OCI-M2 (cell line): ENCODE results near the gene PTDSS2.
"Not testable (repeated sequence)": the region's sequence is repeated elsewhere in the genome, so short reads cannot be mapped to it uniquely, and the experiment has no call there.

ENCODE experiments used
- DNase-seq: peaks from one replicate; lab custom pipeline; 2025; ENCODE audit not compliant: unreplicated experiment; lab: John Stamatoyannopoulos, UW

Gene PTDSS2

DNA sequence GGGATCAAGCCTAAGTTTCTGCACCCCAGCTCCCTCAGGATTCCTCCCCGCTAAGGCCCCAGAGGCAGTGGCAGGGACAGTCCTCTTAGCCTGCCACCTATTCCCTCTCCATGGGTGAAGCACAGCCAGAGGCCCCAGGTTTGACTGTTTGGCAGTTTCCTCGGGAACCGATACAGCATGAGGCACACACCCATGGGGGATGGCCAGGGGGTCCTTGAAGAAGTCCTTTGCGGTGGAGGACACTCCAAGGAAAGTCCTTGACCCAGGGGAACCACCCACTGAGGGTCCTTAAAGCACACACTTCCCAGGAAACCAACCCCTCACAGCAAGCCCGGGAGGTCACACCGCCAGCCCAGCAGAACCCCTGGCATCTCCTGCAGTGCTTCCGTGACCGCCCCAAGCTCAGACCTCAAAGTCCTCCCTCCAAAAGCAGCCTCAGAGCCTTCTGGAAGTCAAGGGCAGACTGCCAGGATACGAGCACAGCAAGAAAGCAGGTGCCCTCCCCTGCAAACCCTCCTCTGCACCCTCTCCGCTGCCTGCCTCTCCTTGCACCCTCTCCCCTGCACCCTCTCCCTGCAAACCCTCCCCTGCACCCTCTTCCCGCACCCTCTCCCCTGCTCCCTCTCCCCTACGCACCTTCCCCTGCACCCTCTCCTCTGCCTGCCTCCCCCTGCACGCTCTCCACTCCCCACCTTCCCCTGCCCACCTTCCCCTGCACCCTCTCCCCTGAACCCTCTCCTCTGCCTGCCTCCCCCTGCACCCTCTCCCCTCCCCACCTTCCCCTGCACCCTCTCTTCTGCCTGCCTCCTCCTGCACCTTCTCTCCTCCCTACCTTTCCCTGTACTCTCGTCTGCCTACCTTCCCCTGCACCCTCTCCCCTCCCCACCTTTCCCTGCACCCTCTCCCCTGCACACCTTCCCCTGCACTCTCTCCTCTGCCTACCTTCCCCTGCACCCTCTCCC, 36.7 kb upstream of the PTDSS2 start:
- no peak for DNase-seq

DNA sequence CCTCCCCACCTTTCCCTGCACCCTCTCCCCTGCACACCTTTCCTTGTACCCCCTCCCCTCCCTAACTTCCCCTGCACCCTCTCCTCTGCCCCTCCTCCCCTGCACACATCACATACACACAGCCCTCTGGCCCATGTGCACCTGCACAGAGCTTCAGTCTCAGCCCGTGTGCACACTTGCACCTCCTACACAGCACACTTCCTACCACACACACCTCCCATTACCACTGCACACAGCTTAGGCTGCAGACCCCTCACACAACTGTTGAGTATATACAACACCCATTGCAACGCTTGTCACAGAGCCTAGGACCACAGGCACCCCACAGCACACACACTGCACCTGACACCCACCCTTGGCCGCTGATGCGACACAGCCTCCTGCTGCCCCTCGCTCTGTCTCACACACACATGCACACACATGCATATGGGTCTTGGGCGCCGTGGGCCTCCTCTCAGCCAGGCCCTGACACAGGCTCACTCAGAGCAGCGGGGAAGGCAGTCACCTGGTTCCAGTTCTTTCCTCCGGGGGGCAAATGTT, 35.7 kb upstream of the PTDSS2 start:
- no peak for DNase-seq

DNA sequence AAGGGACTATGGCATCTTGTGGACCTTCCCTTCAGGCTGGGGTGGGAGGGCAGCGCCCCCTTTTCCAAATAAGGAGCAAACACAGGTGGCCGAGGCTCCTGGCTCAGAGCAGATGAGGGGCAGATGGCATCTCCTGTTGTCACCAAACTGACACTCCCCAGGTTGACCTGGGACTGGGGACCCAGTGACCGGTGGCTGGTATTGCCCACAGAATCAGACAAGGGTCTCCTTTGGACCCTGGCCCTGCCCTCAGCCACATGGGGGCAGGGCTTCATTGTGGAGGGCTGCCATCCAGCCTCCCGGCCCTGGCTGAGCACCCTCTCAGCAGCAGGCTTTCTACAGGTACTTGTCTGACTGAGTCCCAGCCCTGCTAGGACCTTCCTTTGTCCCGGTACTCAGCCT, 34.4 kb upstream of the PTDSS2 start:
- DNase-seq: no peak

DNA sequence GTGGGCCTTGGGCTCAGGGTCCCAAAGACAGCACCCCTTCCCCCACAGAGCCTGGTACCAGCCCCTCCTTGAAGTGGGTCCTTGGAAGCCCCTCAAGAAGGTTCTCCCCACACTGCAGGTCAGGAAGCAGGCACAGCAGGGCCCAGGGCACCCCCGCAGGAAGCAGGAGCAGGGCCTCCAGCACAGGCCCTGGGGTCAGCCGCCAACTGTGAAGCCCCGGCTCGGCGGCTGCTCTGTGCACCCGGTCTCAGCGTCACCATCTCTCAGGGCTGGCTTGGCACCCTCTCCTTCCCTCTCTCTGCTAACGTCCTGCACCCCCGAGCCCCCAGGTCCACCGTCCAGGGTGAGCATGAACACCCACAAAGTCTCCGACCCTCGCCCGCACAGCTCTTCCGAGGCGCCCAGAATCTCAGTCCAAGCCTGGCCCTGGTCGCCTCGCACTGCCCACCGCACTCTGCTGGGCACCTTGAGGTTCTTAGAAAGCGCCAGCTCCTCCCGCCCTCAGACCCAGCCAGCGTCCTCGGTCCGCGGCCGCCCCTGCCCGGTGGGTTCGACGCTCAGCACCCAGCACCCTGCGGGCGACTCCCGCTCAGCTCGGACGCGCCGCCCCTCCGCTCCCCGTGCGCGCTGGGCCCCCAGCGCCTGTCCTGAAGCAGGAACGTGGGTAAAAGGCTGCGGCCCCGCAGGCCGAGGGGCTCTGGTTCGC, 33.9 kb upstream of the PTDSS2 start:
- no peak for DNase-seq

DNA sequence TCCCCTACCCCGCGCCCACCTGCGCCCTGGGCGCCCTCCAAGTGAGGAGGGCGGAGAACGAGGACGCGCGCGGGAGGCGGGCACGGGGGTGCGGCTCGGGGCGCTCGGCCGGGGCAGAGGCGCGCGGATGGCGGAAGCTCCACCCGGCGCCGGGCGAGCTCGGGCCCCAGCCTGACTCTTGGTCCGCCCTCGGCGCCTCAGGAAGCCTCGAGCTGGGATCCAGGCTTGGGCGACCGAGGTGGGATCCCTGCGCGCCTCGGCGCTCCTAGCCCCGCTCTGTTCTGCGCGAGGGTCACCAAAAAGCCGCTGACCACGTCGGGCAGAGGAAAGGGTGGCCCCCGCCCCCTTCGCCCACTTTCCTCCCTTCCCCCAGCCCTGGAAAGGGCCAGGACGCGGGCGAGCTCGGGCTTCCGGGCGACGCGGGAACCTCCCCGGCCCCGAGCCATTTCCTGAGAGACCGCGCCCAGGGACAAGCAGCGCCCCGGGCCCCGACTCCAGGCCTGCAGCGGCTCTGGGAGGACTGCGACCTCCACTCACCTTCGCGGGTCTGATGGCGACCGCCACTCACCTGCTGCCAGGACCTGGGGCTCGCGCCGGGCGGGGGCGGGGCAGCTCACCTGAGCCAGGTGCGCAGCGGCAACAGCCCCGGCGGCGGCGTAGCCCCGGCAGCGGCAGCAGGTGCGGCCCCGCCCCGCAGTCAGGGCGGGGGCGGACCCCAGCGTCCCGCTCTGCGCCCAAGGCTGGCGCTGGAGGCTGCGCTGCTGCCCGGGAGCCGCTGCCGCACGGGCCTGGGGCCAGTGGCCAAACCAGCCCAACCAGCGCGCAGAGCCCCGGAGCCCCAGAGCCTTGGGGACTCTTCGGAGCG, 33.1 kb upstream of the PTDSS2 start:
- DNase-seq: no peak

DNA sequence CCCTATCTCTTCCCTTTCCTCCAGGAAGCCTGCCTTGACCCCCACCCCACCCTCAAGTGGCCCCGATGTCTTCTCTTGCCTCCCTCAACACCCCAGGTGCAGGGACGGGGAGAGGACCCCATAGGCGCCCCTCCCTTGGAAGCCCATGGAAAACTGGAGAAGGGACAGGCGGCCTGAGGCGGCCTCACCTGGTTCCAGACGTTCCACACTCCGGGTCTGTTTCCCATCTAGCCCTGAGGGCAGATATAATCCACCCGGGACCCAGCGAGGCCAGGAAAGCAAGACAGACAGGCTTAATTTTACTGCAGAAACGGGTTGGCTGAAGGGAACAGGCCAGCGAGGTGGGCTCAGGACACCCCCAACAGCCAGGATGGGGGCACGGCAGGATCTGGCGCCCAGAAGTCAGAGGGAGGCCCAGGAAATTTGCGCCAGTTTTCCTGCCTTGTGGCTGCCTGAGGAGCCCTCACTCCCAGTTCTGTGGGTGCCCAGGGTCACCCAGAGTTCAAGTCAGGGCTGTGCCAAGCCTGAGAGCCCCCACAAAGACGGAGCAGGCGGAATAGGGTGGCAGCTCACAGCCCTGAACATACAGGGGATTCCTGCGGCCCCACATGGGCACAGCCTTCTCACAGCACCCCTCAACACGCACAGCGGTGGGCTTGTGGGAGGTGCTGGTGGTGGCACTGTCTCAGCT, 32.3 kb upstream of the PTDSS2 start:
- DNase-seq: no peak

DNA sequence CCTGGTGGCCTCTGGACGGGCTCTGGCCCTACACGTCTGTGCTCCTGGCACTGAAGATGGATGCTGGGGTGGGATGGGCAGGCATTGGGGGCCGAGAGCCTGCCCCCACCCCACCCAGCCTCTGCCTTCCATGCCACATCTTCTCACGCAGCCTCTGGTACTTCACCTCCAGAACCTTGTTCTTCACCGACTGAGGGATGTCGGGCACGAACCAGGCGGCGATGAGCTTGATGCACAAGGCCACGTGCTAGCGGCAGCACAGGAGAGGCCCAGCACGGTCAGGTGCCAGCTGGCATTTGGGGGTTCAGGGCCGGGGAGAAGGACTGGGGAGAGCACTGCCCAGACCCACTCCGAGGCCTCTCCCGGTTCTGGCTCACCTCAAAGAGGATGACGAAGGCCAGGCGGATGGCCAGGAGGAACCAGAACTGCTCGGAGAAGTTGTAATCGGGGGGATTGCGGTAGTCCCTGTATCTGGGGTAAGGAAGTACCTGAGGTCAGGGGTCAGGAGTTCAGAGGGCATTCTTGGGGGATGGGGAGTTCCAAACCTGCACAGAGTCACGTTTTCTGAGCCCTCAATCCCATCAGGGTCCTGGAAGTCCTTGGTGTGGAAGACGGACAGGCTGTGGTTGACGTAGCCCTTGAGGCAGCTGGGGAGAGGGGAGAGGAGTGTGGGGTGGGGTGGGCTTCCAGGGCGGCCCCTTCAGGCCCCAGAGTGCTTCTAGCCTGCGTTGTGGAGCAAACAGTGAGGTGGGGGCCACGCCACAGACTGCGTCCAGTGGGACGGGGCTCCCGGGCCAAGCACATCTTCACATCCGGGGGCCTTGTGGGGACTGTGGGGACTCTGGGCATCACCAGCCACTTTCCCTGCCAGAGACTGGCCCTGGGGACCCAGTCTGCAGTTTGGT, 31.5 kb upstream of the PTDSS2 start:
- DNase-seq: no peak

DNA sequence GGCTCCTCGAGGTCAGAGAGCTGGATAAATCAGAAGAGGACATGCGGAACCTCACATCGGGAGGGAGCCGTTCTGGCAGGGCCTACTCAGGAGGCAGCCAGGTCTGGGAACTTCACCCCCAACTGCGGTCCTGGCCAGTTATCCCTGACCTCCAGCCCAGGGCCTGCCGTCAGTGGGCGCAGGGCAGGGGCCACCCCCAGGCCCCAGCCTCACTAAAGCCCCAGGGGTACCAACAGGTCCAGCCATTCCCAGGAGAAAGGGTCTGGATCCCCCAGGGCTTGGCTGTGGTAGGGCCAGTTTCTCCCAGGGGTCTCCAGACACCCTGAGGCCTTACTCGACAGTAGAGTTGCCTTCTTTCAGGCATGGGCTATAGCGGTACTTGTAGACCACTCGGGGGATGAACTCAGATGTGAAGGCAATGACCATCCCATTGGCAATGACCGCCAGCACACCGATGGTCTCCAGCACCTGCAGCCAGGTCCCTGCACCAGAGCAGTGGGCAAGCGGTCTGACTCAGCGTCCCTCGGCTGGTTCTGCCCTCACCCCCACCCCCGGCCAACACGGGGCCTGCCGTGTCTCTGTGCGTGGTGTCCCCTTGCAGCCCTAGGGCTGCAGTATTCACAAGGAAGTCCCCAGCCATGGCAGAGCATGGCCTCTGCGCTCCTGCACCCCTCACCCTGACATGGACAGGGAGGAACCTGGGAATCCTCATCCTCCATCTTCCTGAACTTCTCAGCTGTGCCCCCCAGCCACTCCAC, 30.7 kb upstream of the PTDSS2 start:
- no peak for DNase-seq

DNA sequence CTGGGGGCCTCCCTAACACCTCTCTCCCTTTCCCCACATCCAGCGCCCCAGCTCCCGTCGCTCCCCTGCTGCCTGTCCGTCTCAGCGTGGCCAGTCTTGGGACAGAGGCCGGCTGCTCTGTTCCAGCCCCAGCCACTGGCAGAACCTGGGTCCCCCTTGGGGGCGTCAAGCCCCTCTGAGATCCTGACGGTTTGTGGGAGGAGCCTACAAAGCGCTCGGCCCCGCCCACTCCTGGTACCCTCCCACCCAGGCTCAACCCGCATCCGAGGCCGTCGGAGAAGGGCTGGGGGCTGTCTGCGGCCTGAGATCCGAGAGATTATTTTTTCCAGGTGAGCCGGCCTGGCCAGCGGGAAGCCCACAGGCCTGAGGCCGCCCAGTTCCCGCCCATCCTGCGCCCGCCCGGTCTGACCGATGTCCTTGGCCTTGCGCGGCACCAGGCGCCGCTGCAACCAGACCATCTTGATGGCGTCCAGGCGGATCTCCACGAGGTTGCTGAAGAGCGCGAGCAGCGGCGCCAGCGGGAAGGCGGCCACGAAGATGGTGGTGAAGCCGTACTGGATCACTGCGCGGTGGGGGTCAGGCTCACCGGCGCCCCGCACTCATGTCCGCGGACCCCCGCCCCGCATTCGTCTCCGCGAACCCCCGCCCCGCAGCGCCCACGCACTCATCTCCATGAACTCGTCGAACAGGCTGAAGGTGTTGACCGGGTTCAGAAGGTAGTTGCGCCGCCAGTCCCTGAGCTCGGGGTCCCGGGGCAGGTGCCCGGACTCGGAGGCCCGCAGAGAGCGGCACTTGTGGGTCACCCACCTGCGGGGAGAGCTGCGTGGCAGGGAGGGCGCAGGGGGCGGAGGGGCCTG, 29.8 kb upstream of the PTDSS2 start:
- no peak for DNase-seq

DNA sequence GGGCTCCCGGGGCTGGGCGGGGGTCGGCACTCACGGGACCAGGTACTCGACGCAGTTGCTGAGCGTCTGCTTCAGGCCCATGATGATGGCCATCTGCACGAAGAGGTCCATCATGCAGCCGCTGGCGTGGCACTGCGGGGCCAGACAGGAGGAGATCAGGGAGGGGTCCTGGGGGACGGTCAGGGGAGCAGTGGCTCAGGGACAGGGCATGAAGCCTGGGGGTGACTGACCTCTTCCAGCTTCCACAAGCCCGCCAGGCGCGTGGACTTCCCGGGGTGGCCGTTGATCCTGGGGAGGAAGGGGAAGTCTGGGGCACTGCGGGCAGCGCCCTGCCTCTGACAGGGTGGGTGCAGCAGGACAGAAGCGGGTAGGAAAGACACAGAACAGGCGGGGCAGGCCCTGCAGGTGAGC, 29.2 kb upstream of the PTDSS2 start:
- no peak for DNase-seq

DNA sequence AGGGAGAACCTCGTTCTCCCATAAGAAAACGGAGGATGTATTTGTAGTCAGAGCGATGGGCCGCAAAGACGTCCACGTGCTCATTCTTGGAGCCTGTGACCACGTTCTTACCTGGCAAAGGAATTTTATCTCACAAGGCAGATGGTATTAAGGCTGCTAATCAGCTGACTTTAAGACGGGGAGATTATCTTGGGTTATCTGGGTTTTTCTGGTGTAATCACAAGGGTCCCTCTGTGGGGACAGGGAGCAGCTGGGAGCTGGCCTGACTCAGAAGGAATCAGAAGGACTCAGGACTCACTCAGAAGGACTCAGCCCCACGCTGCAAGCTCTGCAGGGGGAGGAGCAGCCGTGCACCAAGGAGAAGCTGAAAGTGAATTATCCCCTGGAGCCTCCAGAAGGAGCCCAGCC, 27.8 kb upstream of the PTDSS2 start:
- no peak for DNase-seq

DNA sequence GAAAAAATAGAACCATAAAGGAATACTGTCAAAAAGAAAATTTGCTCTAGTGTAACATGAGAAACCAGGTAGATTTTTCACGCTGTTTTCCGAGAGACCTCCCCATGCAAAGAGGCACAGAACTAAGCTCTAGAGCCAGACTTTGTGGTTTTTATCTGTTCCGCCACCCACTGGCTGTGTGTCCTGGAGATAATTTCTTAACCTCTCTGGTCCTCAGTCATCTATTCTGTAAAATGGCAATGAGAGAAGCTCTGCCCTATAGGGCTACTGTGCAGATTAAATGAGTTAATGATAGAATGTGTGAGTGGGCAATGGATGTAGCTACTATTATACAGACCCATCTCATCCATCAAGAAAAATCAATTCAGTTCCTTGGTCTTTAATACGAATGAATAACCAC, 25.8 kb upstream of the PTDSS2 start:
- DNase-seq: no peak

DNA sequence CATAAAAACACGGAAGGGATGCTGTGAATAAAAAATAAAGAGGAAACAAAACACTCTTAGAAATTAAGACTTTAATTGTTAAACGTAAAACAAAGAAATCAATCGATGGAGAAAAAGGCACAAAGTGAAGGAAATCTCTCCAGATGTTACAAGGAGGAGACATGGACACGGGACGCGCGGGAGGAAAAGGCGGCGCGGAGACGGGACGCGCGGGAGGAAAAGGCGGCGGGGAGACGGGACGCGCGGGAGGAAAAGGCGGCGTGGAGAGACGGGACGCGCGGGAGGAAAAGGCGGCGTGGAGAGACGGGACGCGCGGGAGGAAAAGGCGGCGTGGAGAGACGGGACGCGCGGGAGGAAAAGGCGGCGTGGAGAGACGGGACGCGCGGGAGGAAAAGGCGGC, 25.3 kb upstream of the PTDSS2 start:
- not testable (repeated sequence) for DNase-seq

DNA sequence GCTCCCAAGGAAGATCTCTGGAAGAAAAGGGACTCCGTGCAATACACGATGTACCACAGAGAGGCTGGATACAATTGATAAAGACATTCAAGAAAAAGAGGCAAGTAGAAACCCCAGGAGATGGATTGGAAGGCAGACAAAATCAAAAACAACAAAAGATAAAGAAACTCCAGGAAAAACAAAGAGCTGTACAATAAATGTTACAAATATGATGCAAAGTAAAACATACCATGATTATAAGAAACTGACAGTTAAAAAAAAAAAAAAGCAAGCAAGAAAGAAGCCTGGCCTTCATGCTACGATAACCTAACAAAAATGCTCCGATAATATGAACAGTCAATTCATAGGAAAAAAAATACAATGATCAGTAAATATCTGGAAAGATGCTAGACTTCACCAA, 24.8 kb upstream of the PTDSS2 start:
- DNase-seq: no peak

DNA sequence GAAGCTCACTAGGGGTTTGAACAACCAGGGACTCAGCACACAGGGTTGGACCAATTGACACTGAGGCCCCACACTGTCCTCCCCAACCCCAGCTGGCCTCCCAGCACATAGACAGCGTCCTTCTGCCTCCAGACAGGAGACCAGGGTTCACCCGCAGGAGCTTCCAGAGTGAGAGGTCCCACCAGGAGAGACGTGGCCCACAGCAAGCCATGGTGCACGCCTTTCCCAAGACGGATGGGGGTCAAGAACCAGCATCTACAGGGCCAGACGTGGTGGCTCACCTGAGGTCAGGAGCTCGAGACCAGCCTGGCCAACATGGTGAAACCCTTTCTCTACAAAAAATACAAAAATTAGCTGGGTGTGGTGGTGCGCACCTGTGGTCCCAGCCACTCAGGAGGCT, 23.2 kb upstream of the PTDSS2 start:
- no peak for DNase-seq

DNA sequence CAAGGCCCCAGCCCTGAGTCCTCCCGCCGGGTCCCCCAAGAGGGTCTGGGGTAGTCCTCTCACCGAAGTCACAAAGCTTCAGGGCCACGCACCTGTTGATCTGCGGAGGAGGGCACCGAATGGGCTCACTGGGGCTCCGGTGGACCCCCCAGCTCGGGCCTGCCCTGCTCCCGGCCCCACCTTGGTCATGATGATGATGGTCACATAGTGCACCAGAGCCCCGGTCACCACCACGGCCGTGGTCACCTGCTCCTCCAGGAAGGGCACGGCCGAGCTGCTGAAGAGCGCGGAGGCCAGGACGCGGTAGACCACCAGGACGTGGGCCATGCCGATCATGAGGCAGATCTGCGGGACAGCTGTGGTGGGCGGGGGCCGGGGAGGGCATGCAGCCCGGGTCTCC, 21.8 kb upstream of the PTDSS2 start:
- no peak for DNase-seq

DNA sequence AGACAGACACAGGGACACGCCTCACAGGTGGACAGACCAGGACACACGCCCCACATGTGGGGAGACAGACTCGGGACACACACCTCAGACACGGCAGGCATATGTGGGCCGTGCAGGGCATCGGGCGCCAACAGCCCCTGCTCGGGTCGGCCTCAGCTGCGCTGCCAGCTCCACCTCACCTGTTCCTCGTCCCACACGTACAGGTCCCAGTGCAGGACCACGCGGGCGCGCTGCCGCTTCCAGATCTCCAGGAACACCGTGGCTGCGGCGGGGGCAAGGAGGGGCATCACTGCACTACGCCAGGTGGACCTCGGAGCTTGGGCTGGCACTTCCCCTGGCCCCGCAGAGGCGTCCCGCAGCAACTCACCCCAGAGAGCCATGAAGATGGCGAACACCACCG, 20.7 kb upstream of the PTDSS2 start:
- DNase-seq: no peak

DNA sequence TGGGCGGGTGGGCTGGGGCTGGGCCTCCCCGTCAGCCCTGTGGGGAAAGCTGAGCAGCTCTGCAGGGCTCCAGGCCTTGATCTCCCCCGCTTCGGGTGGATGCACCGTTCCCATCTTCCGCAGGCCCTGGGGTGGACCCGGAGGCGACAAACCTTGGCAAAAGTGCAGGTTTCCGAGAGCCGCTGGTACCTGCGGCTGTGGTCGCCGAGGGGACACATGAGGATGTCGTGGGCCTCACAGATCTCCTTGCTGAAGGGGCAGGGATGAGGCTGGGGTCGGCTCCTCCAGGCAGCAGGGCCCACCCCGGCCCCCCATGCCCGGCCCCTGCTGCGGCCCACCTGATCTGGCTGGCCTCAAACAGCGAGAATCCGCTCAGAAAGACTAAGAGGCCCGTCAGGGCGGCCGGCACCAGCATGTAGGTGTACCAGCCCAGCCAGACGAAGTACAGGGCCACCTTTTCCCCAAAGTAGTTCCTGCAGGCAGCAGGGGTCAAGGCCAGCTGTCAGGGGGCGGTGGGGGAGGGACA, 20.1 kb upstream of the PTDSS2 start:
- DNase-seq: no peak
